ENCODE results near the gene POLR2A.

GRCh38 chr17:7435676-7436555, 48.2 kb upstream of the POLR2A start:
- TF ChIP-seq CTCF (IDR thresholded peaks at IDR 0.05) (peak in 1 of 4 experiments; percentile 41), POLR2A (IDR thresholded peaks at IDR 0.05) (peak; percentile 13), POLR2AphosphoS5 (IDR thresholded peaks at IDR 0.05) (no peak)
